Ramos (cell line): ENCODE results near the gene SLC8A2.

Experiments
- in situ Hi-C: fragments of 300-500 bp; cut with MboI; formaldehyde crosslinking; loops from one replicate; pipeline ENCODE4 v1.14.3; 2022; ENCODE audit warnings: low sequenced_read_pairs; ENCODE audit not compliant: unreplicated experiment

Gene SLC8A2

GRCh38 chr19:47435196-47435595 lies 36.5 kb downstream of the SLC8A2 start:
- in situ Hi-C loops, result loop anchor here (5.0 kb wide), 1 partner anchor 272 kb away; no protein-coding TSS in a partner anchor

GRCh38 chr19:47434088-47434487 lies 37.6 kb downstream of the SLC8A2 start:
- in situ Hi-C loops, result no loop called here

GRCh38 chr19:47433121-47433520 lies 38.6 kb downstream of the SLC8A2 start:
- in situ Hi-C loops, result no loop called here

- in situ Hi-C loops, result no loop called here
These were observed 39.2 kb downstream of the SLC8A2 start for GRCh38 chr19:47432499-47432898.

GRCh38 chr19:47432091-47432490 lies 39.6 kb downstream of the SLC8A2 start:
- in situ Hi-C loops, result no loop called here

GRCh38 chr19:47430041-47430802 lies 41.5 kb downstream of the SLC8A2 start:
- in situ Hi-C loops, result no loop called here

- in situ Hi-C loops, result no loop called here
These were observed 42.4 kb downstream of the SLC8A2 start for GRCh38 chr19:47429140-47429793.

- in situ Hi-C loops, result no loop called here
These were observed 43.4 kb downstream of the SLC8A2 start for GRCh38 chr19:47428177-47428894.

GRCh38 chr19:47427241-47428176 lies 44.2 kb downstream of the SLC8A2 start:
- in situ Hi-C loops, result no loop called here

- in situ Hi-C loops, result no loop called here
These were observed 48.4 kb downstream of the SLC8A2 start for GRCh38 chr19:47423203-47423882.

GRCh38 chr19:47422417-47423163 lies 49.1 kb downstream of the SLC8A2 start:
- in situ Hi-C loops, result no loop called here

GRCh38 chr19:47421844-47422395 lies 49.8 kb downstream of the SLC8A2 start:
- in situ Hi-C loops, result no loop called here

- in situ Hi-C loops, result no loop called here
These were observed 50.4 kb downstream of the SLC8A2 start for GRCh38 chr19:47421244-47421786.

- in situ Hi-C loops, result no loop called here
These were observed 51.9 kb downstream of the SLC8A2 start for GRCh38 chr19:47419789-47420188.

- in situ Hi-C loops, result no loop called here
These were observed 52.5 kb downstream of the SLC8A2 start, which contains the start of gene MEIS3 for GRCh38 chr19:47419030-47419783. Gene MEIS3 (minus strand): TSS chr19:47419527. CDS start chr19:47419081, 446 bp downstream.

GRCh38 chr19:47418692-47419029 lies 53.0 kb downstream of the SLC8A2 start:
- in situ Hi-C loops, result no loop called here
